Naive thymus-derived CD8-positive, alpha-beta T cell (primary cell): ENCODE data around the gene BCAN. TPM values are rescaled to one million over a fixed set of nuclear protein-coding genes. Genes with fewer than 3 reads are reported as not detected.
A peak's percentile ranks its signal among the peaks of the same experiment; 100 is the strongest.

Source experiments
- ATAC-seq, 2 donors: fragments of 150-1000 bp; cut with Tn5 transposase in 1 of 2; sonication (Bioruptor Pico), chemical (Tn5 transposase) in 1 of 2; 1 replicate in 1 of 2; 2 replicates in 1 of 2; pipeline ENCODE4 v1.10.0; 2021; ENCODE audit warnings: mild to moderate bottlenecking in 2 of 2, moderate library complexity in 2 of 2
- POLR2A ChIA-PET: fragments of 350-600 bp; sonication (Branson Sonifier 250); formaldehyde crosslinking; loops from one replicate; lab custom pipeline; 2021; ENCODE audit warnings: antibody characterized with exemption; lab: Charles Lee
- DNase-seq, 10 donors: peaks; one replicate each; pipeline versions ENCODE4 v3.0.0 to v3.0.0-alpha.2; 2020 to 2022
- H3K27ac Mint-ChIP-seq, 10 donors: one replicate each; pipeline ENCODE4 v1.8.0; 2020 to 2022; ENCODE audit warnings: mild to moderate bottlenecking in 10 of 10, mixed read lengths in 10 of 10, moderate library complexity in 4 of 10, inconsistent platforms in 1 of 10
- H3K27me3 Mint-ChIP-seq, 5 donors: one replicate each; pipeline ENCODE4 v1.8.0; 2021 to 2022; ENCODE audit warnings: mixed read lengths in 5 of 5
- H3K36me3 Mint-ChIP-seq, 3 donors: one replicate each; pipeline ENCODE4 v1.8.0; 2020 to 2022; ENCODE audit warnings: mixed read lengths in 3 of 3, mild to moderate bottlenecking in 2 of 3, inconsistent platforms in 1 of 3
- H3K4me1 Mint-ChIP-seq, 4 donors: one replicate each; pipeline ENCODE4 v1.8.0; 2021 to 2022; ENCODE audit warnings: mixed read lengths in 4 of 4
- H3K4me3 Mint-ChIP-seq, 10 donors: one replicate each; pipeline ENCODE4 v1.8.0; 2020 to 2022; ENCODE audit warnings: mild to moderate bottlenecking in 10 of 10, mixed read lengths in 10 of 10, moderate library complexity in 6 of 10, inconsistent platforms in 1 of 10
- H3K9me3 Mint-ChIP-seq, 9 donors: one replicate each; pipeline ENCODE4 v1.8.0; 2020 to 2022; ENCODE audit warnings: mixed read lengths in 9 of 9, mild to moderate bottlenecking in 3 of 9, inconsistent platforms in 1 of 9, moderate library complexity in 1 of 9
- polyA plus RNA-seq, 3 donors: library from polyadenylated mRNA; unstranded; fragments of 300-500 nt; fragmentation: Illumina TruSeq; gene quantifications; one replicate each; pipeline ENCODE4 v1.2.3, GENCODE V29; 2021
- total RNA-seq, 8 experiments: library from RNA in 2 of 8; stranded (reverse) in 2 of 8; gene quantifications; one replicate each; pipeline ENCODE4 v1.2.3 and lab custom pipeline; 2021 to 2026

Gene BCAN
- total and polyA plus RNA-seq, 5 experiments from 2014 or later, result not detected

DNA sequence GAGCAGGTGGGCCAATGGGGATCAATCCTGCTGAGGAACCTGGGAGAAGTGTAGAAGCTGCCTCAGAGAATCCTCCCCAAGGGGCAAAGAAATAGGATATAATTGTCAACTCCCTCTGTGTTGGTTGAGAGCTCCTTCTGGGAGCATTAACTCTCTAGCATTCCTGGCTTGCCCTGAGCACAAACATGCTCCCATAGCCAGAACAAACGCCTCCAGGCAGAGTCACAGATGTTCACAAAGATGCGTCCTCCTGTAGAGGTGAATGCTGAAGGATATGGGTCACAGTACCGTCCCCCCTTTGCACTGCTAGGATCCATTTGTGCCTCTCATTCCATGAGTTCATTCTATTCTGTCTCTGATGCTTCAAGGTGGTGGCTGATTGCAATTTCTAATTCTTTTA lies 9.6 kb upstream of the BCAN start:
- peaks cover 42 to 74% (median 58%) of the 10 kb centered on the region in 5 donors for H3K27me3 Mint-ChIP-seq
- ATAC-seq (no peak), DNase-seq (no peak)
- H3K4me1 Mint-ChIP-seq, result no peaks in the 10 kb centered on the region
- H3K9me3 Mint-ChIP-seq, result peaks cover 0 to 2% (median 0%) of the 10 kb centered on the region in 9 donors
- H3K4me3 Mint-ChIP-seq, result no peak overlapping the region
- POLR2A ChIA-PET, result no interaction called here
- H3K27ac Mint-ChIP-seq, result no peak overlapping the region
- no peaks in the 10 kb centered on the region for H3K36me3 Mint-ChIP-seq

DNA sequence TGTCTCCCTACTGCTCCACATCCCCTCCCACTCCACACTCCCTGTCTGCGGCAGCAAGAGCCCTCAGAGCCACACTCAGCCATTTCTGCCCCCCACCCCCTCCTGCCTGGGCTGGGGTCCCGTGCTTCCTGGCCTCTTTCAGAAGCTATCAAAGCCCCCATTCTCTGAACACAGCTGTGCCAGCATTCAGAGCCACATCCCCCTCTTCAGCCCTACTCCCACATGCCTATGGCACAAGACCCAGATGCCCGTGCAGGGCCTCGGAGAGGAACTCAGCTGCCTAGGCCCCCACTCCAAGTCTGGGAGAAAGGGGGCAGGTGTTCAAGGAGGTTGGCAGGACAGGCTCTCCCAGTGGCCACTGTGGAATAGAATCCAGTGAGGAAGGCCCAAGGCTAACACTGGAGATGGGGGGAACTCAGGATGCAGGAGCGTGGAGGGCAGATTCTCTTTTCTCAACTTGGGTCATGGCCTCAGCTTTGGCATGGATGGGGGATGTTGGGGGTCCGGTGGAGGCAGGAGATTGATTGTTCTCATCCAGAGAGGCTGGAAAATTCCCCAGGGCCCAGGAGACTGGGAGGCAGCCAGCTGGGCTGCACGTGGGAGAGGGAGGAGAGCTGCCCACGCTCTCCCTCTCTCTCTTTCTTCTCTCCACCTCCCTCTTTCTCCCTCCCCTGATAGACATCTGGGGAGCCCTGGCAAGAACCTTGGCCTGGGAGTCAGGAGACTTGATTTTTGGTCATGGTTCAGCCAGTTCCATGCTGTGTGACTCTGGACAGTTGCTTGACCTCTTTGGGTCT lies 3.5 kb upstream of the BCAN start:
- ATAC-seq (no peak), DNase-seq (no peak)
- Mint-ChIP-seq H3K4me1 (peaks cover 14 to 24% (median 23%) of the 10 kb centered on the region in 4 donors), H3K4me3 (no peak overlapping the region), H3K27me3 (peaks cover 54 to 91% (median 70%) of the 10 kb centered on the region in 5 donors), H3K27ac (no peak overlapping the region), H3K9me3 (no peaks in the 10 kb centered on the region), H3K36me3 (peaks cover 0 to 2% (median 0%) of the 10 kb centered on the region in 3 donors)
- POLR2A ChIA-PET, result no interaction called here

DNA sequence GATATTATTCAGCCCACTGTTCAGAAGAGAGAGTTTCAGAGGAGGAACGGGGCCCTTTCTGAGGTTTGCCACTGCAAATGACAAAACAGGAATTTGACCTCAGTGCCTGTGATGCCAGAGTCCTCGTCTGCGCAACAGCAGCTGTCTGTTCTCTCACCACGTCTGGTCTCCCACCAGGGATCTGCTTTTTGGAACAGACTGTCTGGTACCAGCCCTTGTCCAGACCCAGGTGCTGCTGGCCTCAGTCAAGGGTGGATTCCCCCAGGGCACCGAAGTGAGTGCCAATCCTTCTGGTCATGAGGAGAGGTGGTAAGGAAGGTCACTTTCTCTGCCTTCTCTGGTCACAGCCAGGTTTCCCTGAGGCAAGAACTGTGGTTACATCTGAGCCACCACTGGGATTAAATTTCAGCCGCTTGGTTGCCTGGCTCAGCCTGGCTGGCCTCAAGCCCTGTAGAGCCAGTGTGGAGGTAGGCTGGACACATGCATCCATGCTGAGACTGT lies 2.3 kb upstream of the BCAN start:
- Mint-ChIP-seq H3K4me3 (no peak overlapping the region), H3K4me1 (peaks cover 19 to 32% (median 30%) of the 10 kb centered on the region in 4 donors), H3K27me3 (peaks cover 51 to 91% (median 72%) of the 10 kb centered on the region in 5 donors), H3K9me3 (no peaks in the 10 kb centered on the region), H3K27ac (no peak overlapping the region), H3K36me3 (peaks cover 0 to 2% (median 0%) of the 10 kb centered on the region in 3 donors)
- no peak for DNase-seq
- POLR2A ChIA-PET, result no interaction called here
- no peak for ATAC-seq

DNA sequence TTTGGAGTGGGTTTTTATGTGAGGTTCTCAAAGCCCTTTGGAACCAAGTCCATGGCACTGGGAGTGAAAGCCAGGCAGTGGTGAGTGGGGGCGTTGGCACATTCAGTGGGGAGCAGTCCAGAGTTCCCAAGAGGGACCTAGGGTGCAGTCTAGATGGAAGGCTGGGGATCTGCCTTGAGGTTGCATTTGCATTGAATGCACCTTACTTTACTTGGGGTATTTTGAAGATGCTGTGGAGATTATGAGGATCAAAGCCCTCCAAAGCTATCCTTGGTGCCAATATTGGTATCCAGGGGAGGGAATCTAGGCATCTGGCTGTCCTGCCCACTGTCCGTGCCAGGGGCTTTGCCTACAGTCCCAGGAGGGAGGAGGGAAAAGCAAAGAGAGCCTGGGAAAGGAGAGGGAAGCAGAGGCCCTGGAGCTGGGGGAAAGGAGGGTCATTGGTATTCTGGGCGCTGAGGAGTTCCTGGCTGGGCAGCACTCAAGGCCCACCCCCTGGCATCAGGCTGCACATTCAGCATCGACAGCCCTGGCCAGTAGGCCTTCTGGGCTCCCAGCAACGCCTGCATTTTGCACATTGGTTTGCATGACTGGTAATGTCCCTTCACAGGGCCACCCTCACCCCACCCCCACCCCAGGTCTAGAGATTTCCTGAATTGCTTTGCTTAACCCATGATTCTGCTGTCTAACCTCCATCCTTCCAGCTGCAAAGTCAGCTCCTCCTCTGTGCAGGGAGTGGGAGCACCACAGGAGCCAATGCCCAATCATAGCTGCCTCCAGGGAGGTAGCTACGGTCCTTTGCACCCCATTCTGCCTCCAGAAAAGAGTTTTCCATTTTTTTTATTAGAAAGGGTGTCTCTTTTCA lies 843 bp upstream of the BCAN start:
- H3K4me1 Mint-ChIP-seq, result peaks cover 19 to 35% (median 31%) of the 10 kb centered on the region in 4 donors
- peaks cover 0 to 2% (median 0%) of the 10 kb centered on the region in 3 donors for H3K36me3 Mint-ChIP-seq
- ATAC-seq (no peak), DNase-seq (peak in 1 of 10 donors; percentile 4)
- POLR2A ChIA-PET, result interaction anchor here (0.8 kb wide), 1 partner anchor 196 kb away, joined by 4 read pairs; no protein-coding TSS in a partner anchor
- H3K4me3 Mint-ChIP-seq, result peak overlapping the region; percentile 24 to 87 (median 66)
- no peaks in the 10 kb centered on the region for H3K9me3 Mint-ChIP-seq
- H3K27me3 Mint-ChIP-seq, result peaks cover 55 to 92% (median 76%) of the 10 kb centered on the region in 5 donors
- H3K27ac Mint-ChIP-seq, result peak overlapping the region in 3 of 10 donors; percentile 9 to 67 (median 30)

DNA sequence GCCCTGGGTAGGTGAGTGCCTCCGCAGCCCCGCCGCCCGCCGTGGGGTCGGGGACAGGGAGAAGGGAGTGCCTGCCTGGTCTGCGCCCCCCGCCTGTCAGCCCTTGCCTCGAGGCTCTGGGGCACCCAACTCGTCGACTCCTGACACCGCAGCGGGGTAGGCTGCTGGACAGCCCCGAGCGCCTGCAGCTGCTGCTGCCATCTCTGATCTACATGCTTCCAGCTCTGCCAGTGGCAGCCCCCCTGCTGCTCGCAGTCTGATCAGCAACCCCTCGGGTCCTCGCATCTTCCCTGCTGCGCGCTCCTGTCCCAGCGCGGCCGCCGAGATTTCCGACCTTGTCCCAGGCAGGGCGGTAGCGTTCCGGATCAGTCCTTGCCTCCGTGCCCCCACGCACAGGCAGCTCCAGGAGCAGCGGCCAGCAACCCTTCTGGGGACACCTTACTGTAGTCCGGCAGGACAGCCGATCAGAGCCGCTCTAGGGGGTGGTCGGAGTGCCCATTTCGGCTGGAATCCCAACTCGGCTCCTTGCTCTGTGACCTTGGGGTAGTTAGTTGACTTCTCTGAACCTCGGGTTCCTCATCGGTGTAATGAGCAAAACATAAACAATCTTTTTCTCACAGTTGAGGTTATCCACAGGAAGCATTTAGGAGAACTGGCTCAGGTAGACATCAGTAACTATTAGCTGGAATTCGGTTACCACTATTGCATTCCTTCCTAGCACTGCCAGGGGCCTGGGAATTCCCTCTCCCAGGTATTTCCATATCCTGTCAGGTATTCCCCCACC lies 540 bp downstream of the BCAN start:
- peak overlapping the region in 2 of 10 donors; percentile 9 to 77 for H3K27ac Mint-ChIP-seq
- POLR2A ChIA-PET, result interaction anchor here (0.8 to 1.0 kb wide), 2 partner anchors 61 to 197 kb away, joined by 3 to 4 read pairs; no protein-coding TSS in a partner anchor

DNA sequence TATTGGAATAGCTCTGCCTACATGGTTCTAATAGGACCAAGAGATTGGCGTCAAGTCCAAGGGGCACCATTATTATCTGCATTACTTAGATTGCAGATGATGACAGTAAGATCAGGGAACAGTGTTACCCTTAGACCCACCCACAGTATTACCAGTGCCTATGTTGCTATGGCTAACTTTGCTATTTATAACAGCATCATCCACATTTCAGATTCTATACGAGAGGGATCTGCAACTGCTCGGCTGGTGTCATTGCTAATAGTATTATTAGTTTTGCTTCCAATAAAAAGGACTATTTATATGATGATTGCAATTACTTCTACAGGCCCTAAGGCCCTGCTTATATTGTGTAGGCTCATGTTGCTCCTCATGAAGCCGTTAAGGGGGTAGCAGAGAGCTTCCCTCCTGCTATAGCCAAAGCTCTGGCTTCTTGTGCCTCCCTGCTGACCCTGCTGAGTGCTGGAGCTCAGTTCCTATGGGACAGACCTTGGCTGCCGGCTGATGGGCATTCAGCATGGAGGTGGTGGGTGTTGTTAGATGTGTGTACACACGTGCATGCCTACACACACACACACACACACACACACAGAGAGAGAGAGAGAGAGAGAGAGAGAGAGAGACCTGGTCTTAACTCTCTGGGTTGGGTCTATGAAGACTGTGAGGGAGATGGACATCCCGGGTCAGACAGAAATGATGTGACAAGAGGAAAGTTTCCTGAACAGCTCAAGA lies 1.3 kb downstream of the BCAN start:
- Mint-ChIP-seq H3K36me3 (peaks cover 0 to 5% (median 0%) of the 10 kb centered on the region in 3 donors), H3K27ac (peak overlapping the region in 5 of 10 donors; percentile 2 to 77 (median 30)), H3K4me1 (peaks cover 19 to 38% (median 31%) of the 10 kb centered on the region in 4 donors), H3K27me3 (peaks cover 50 to 99% (median 83%) of the 10 kb centered on the region in 5 donors), H3K9me3 (no peaks in the 10 kb centered on the region), H3K4me3 (peak overlapping the region in 9 of 10 donors; percentile 22 to 88 (median 68))
- DNase-seq, result no peak
- peak in 1 of 2 donors; percentile 2 for ATAC-seq
- POLR2A ChIA-PET, result interaction anchor here (1.0 kb wide), 1 partner anchor 62 kb away, joined by 3 read pairs; no protein-coding TSS in a partner anchor

More for the DNA sequence above, 540 bp downstream of the BCAN start:
- H3K9me3 Mint-ChIP-seq, result no peaks in the 10 kb centered on the region
- peaks cover 0 to 5% (median 0%) of the 10 kb centered on the region in 3 donors for H3K36me3 Mint-ChIP-seq
- H3K4me3 Mint-ChIP-seq, result peak overlapping the region; percentile 53 to 88 (median 72)
- peaks cover 19 to 38% (median 31%) of the 10 kb centered on the region in 4 donors for H3K4me1 Mint-ChIP-seq
- H3K27me3 Mint-ChIP-seq, result peaks cover 53 to 97% (median 79%) of the 10 kb centered on the region in 5 donors
- DNase-seq, result peak in 1 of 10 donors; percentile 61
- peak; percentile 8 to 49 for ATAC-seq

DNA sequence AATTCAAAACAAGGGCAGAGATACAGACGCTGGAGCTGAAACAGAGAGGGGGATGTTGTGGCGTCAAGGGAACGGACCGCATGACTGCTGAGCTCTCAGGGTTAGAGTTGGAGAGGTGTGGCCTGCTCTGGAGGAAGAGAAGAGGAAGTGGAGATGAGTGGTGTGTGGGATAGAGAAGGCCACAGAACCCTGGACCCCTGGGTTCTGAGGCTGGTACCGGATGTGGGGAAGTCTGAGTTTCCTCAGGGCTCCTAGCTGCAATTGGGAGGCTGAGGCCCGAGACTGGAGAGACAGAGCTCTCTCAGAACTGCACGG lies 1.8 kb downstream of the BCAN start:
- peak overlapping the region in 4 of 10 donors; percentile 2 to 69 (median 22) for H3K27ac Mint-ChIP-seq
- peak overlapping the region in 5 of 10 donors; percentile 4 to 51 (median 27) for H3K4me3 Mint-ChIP-seq
- peak in 6 of 10 donors; percentile 10 to 63 (median 52) for DNase-seq
- H3K4me1 Mint-ChIP-seq, result peaks cover 19 to 38% (median 31%) of the 10 kb centered on the region in 4 donors
- peak; percentile 61 to 89 for ATAC-seq
- peaks cover 51 to 99% (median 82%) of the 10 kb centered on the region in 5 donors for H3K27me3 Mint-ChIP-seq
- no peaks in the 10 kb centered on the region for H3K9me3 Mint-ChIP-seq
- H3K36me3 Mint-ChIP-seq, result peaks cover 0 to 5% (median 0%) of the 10 kb centered on the region in 3 donors
- POLR2A ChIA-PET, result no interaction called here

DNA sequence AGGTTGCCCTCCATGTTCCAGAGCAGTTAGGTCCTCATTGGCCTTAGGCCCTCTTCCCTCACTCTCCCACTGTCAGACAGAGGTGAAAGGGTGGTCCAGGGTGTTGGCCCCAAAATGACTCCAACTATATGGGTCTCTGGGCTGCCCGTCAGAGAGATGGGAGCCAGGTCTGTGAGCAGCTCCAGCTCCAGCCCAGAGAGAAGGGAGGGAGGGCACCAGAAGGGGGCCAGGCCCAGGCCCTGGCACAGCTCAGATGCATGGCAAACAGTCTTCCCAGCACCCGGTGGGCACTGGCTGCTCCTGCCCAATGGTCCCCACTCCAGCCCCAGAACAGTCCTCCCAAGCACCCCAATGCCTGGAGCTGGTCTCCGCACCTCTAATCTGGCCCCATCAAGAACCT lies 2.2 kb downstream of the BCAN start:
- POLR2A ChIA-PET, result no interaction called here

DNA sequence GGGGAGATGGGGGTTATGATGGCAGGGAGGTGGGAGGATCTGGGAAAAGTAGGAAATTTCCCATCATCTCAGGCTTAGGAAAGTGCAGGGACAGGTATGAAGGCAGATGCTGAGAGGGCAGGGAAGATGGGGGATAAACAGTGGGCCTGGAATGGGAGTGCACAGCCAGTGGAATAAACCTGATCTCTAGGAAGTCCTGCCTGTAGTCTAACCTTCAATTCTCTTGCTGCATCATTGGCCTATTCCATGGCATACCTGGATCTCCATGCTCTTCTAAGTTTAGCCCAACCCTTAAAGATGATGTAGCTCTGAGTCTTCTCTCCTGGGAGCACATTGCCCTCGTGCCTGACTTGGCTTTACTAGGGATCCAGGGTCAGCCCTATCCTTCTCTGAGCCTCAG lies 2.7 kb downstream of the BCAN start:
- peaks cover 45 to 99% (median 82%) of the 10 kb centered on the region in 5 donors for H3K27me3 Mint-ChIP-seq
- H3K36me3 Mint-ChIP-seq, result peaks cover 0 to 5% (median 0%) of the 10 kb centered on the region in 3 donors
- no peaks in the 10 kb centered on the region for H3K9me3 Mint-ChIP-seq
- POLR2A ChIA-PET, result no interaction called here
- DNase-seq, result peak in 1 of 10 donors; percentile 13
- no peak overlapping the region for H3K4me3 Mint-ChIP-seq
- H3K4me1 Mint-ChIP-seq, result peaks cover 19 to 38% (median 31%) of the 10 kb centered on the region in 4 donors
- peak overlapping the region in 3 of 10 donors; percentile 17 to 65 (median 57) for H3K27ac Mint-ChIP-seq
- ATAC-seq, result no peak

More for the DNA sequence above, 2.2 kb downstream of the BCAN start:
- H3K36me3 Mint-ChIP-seq, result peaks cover 0 to 5% (median 0%) of the 10 kb centered on the region in 3 donors
- H3K4me1 Mint-ChIP-seq, result peaks cover 19 to 38% (median 31%) of the 10 kb centered on the region in 4 donors
- DNase-seq, result peak in 1 of 10 donors; percentile 41
- H3K27me3 Mint-ChIP-seq, result peaks cover 49 to 99% (median 81%) of the 10 kb centered on the region in 5 donors
- peak overlapping the region in 1 of 10 donors; percentile 69 for H3K27ac Mint-ChIP-seq
- ATAC-seq, result no peak
- H3K9me3 Mint-ChIP-seq, result no peaks in the 10 kb centered on the region
- H3K4me3 Mint-ChIP-seq, result peak overlapping the region in 1 of 10 donors; percentile 42

DNA sequence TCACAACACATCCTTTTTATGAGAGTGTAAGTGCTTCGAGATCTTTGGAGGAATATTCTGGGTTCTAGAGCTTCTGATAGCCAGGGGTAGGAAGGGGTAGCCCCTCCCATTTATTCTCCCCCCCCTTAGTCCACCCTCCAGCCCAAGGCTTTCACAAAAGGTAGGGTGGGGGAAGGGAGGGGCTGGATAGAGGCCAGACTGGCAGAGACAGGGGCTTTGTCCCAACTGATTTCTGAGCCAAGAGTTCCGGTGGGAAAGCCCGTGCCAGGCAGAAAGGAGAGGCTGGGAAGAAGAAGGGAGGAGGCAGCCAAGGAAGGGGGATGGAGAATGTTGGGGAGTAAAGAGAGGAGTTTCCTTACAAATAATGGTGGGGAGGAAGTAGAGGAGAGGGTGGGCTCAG lies 3.1 kb downstream of the BCAN start:
- ATAC-seq (no peak), DNase-seq (peak in 1 of 10 donors; percentile 18)
- POLR2A ChIA-PET, result no interaction called here
- H3K4me3 Mint-ChIP-seq, result no peak overlapping the region
- peaks cover 46 to 99% (median 79%) of the 10 kb centered on the region in 5 donors for H3K27me3 Mint-ChIP-seq
- H3K4me1 Mint-ChIP-seq, result peaks cover 19 to 38% (median 31%) of the 10 kb centered on the region in 4 donors
- H3K36me3 Mint-ChIP-seq, result peaks cover 0 to 5% (median 0%) of the 10 kb centered on the region in 3 donors
- H3K9me3 Mint-ChIP-seq, result no peaks in the 10 kb centered on the region
- H3K27ac Mint-ChIP-seq, result peak overlapping the region in 2 of 10 donors; percentile 57 to 65

DNA sequence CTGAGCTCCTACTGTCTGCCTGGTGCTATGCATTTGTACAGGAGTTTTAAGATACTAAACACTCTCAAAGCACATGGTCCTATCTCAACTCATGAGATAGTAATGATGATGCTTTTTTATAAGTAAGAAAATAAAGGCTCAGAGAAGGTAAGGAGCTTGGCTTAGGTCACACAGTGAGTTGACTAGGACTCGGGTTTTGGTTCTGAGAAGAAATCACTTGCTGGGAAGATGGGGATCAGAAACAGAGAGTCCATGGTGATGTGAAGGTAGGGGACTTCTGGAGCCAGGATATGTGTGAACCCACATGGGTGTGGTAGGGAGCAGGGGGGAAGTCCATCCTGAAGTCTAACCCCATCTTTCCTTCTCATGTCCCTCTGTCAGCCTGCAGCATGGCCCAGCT lies 3.7 kb downstream of the BCAN start:
- POLR2A ChIA-PET, result no interaction called here
- no peak for ATAC-seq
- peaks cover 45 to 99% (median 76%) of the 10 kb centered on the region in 5 donors for H3K27me3 Mint-ChIP-seq
- no peaks in the 10 kb centered on the region for H3K9me3 Mint-ChIP-seq
- no peak overlapping the region for H3K4me3 Mint-ChIP-seq
- no peak overlapping the region for H3K27ac Mint-ChIP-seq
- DNase-seq, result no peak
- H3K36me3 Mint-ChIP-seq, result peaks cover 0 to 5% (median 0%) of the 10 kb centered on the region in 3 donors
- H3K4me1 Mint-ChIP-seq, result peaks cover 18 to 37% (median 30%) of the 10 kb centered on the region in 4 donors
